GM19193 (cell line): ENCODE data around the gene ITGA1.

Experiments
- POLR2A ChIP-seq: IDR thresholded peaks from 4 replicates; pipeline ENCODE4 v1.6.1; 2011; ENCODE audit not compliant: insufficient read depth, insufficient read length; ENCODE audit errors: extremely low read depth

ITGA1 gene

DNA sequence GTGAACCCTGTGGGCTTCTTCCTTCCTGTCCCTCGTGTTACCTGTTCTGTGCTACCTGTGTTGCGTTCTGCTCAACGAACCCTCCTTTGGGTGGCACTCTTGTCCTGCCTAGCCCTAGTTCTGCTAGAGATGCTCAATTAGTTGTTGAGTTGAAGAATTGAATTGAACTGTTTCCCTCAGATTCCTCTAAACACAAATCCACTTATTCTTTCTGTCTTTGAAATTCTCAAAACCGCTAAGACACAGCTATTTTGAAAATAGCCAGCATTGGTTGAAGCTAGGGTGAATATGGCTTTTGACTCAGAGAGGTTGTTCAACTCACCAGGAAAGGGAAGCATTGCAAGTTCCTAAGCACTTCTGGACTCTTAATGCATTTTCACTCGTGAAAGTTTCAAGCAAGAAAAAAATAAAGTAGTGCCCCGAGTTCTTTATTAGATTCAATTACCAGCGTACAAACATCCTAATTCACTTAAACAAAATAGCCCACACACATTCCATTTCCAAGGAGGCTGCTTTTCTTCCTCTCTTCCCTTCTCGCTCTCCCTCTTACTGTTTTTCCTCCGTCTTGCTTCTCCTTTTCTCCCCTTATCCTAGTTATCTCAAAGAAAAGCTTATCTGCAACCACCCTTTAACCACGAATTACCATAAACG lies 642 bp upstream of the ITGA1 start:
- TF ChIP-seq POLR2A: no peak

- TF ChIP-seq POLR2A: no peak
Measured at GRCh38 chr5:52788505-52788821, 747 bp downstream of the ITGA1 start.

- no peak for TF ChIP-seq POLR2A
Measured at GRCh38 chr5:52789378-52789777, 1.7 kb downstream of the ITGA1 start.

GRCh38 chr5:52789851-52790250 lies 2.1 kb downstream of the ITGA1 start:
- TF ChIP-seq POLR2A: no peak

- TF ChIP-seq POLR2A: no peak
Measured at GRCh38 chr5:52791366-52791765, 3.6 kb downstream of the ITGA1 start.

- TF ChIP-seq POLR2A: no peak
Measured at GRCh38 chr5:52794519-52794918, 6.8 kb downstream of the ITGA1 start.

- TF ChIP-seq POLR2A: no peak
Measured at GRCh38 chr5:52796031-52796430, 8.3 kb downstream of the ITGA1 start.

DNA sequence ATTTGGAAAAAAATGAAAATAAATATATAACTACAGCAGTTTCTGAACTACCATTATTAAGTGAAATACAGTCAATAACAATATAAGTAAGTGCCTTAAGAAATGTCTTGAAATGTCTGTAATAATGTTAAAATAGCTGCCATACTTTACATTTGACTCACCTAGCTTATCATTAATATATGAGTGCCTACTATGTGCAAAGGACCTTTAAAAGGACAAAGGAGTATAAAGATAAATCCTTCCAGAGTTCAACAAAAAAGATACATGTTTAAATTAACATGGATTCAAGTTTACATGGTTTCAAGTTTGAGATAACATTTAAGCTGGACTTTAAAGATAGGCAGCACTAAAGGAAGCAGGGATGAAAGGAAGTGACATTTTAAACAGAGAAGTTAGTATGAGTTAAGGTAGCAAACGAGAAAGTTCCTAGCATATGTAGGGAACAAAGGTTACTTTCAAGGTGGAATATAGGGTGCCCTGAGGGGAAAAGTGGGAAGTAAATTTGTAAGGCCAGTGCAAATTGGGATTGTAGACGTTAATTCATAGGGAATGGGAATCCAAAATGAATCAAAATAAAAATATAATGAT lies 8.9 kb downstream of the ITGA1 start:
- no peak for TF ChIP-seq POLR2A

DNA sequence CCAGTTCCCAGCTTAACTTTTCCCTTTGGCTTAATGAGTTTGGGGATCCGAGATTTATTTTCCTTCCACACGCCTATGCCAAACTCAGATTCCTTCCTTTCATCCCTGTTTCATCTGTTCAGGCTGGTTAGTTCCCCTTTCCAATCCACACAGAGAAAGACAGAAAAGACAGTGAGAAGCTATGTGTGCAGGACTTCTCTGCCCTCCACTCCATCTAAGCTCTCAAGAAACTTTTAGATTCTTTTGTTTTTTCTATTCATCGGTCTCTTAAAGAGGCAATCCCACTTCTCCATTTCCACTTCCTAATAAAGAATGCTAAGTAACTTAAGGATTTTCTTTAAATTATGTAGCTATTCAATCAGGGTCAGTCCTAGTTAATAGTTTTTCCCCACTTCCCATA lies 11.2 kb downstream of the ITGA1 start:
- no peak for TF ChIP-seq POLR2A

- no peak for TF ChIP-seq POLR2A
Measured at GRCh38 chr5:52799358-52799982, 11.8 kb downstream of the ITGA1 start.

GRCh38 chr5:52799983-52800393 lies 12.3 kb downstream of the ITGA1 start:
- TF ChIP-seq POLR2A: peak; percentile 75

GRCh38 chr5:52800394-52801213 lies 12.9 kb downstream of the ITGA1 start:
- no peak for TF ChIP-seq POLR2A

DNA sequence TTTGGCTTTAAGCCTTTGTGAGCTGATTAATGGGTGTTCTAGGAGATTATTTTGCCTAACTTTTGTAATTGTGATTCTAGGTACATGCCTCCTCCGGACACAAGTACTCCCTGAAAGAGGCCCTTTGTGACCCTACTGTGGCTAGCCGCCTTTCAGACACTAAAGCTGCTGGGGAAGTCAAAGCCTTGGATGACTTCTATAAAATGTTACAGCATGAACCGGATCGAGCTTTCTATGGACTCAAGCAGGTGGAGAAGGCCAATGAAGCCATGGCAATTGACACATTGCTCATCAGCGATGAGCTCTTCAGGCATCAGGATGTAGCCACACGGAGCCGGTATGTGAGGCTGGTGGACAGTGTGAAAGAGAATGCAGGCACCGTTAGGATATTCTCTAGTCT lies 13.6 kb downstream of the ITGA1 start:
- no peak for TF ChIP-seq POLR2A

DNA sequence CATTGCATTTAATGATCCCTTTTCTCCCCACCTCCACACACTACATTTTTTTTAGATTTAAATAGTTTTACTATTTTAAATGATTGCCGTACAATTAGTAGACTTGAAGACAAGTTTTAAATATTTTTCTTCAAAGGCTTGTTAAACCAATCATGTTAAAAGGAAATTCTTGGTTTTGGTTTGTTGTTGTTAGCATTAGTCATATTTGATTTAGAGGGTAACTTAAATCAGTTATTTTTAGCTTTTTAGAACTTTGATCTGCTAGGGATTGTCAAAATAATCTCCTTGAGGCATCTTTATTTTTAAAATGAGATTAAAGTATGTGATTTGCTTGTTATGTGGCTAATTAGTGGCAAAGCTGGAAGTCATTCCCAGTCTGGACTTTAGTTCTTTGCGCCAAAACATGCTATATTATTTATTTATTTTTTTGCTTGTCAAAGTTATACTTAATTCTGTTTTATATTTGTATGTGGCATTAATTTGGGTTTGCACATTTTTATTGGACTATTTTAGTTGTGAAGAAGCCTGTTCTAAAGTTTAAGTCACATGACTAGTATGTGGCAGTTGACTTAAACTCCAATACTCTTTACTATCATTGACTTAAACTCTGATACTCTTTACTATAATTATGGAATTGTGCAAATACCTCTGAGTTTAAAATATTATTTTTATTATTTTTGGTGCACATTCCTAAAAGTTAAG lies 14.7 kb downstream of the ITGA1 start:
- no peak for TF ChIP-seq POLR2A

GRCh38 chr5:52802974-52803336 lies 15.2 kb downstream of the ITGA1 start:
- TF ChIP-seq POLR2A: no peak
